ENCODE data around the gene C16orf96. TPM values are rescaled to one million over a fixed set of nuclear protein-coding genes. Genes with fewer than 3 reads are reported as not detected.
A peak's percentile ranks its signal among the peaks of the same experiment; 100 is the strongest.

C16orf96 gene
- total and polyA plus RNA-seq, 2 of the 13 experiments (the other 11 are each of a cell fraction or from before 2014, with no cell fraction given), result 0.03 TPM; not detected in 1

GRCh38 chr16:4614571-4615383 is 58.6 kb downstream of the C16orf96 start, which contains the start of gene UBALD1 (continued):
- TF ChIP-seq ZSCAN22 (CRISPR knock-in tag; IDR thresholded peaks at IDR 0.05) (no peak; the same call in 1 of the 2 replicates), KIAA2018 (CRISPR knock-in tag; IDR thresholded peaks at IDR 0.05; ENCODE audit: borderline replicate concordance) (no peak), ZNF737 (CRISPR knock-in tag; IDR thresholded peaks at IDR 0.05; ENCODE audit: borderline replicate concordance) (no peak), REST (IDR thresholded peaks at IDR 0.05; ENCODE audit: borderline replicate concordance in 1 of 2, low read depth in 1 of 2, low read length in 2 of 2) (0 out of 4 replicates have a peak, but pooled peaks of 1 of the 2 experiments have one; percentile 42), RAD51 (IDR thresholded peaks at IDR 0.05; ENCODE audit: borderline replicate concordance) (no peak), ZNF20 (CRISPR knock-in tag; IDR thresholded peaks at IDR 0.05) (no peak), ZSCAN30 (CRISPR knock-in tag; IDR thresholded peaks at IDR 0.05) (no peak), NCOR1 (IDR thresholded peaks at IDR 0.05; ENCODE audit: borderline replicate concordance, low read length) (no peak), IRF1 (CRISPR knock-in tag; IDR thresholded peaks at IDR 0.05; ENCODE audit: low read depth) (no peak), DMTF1 (CRISPR knock-in tag; IDR thresholded peaks at IDR 0.05) (no peak), SETDB1 (CRISPR knock-in tag; IDR thresholded peaks at IDR 0.05; ENCODE audit: borderline replicate concordance) (no peak)

Data from HepG2 (cell line).